Neutrophil (primary cell): Measurements from ENCODE around the gene NSRP1.
"Not testable (repeated sequence)": the region's sequence is repeated elsewhere in the genome, so short reads cannot be mapped to it uniquely, and the experiment has no call there.

Experiments
- H3K27ac ChIP-seq: fragments of 200-600 bp; sonication (generic); 2 replicates; pipeline ENCODE4 v1.5.1; 2016; ENCODE audit warnings: mild to moderate bottlenecking, moderate library complexity
- H3K27me3 ChIP-seq: fragments of 200-600 bp; sonication (generic); 2 replicates; pipeline ENCODE4 v1.6.0; 2016; ENCODE audit warnings: mild to moderate bottlenecking
- H3K36me3 ChIP-seq: fragments of 200-600 bp; sonication (generic); 2 replicates; pipeline ENCODE4 v1.5.1; 2017
- H3K4me1 ChIP-seq, 2 experiments: fragments of 200-600 bp in 1 of 2; sonication (generic) in 1 of 2; 1 replicate in 1 of 2; 2 replicates in 1 of 2; pipeline versions ENCODE4 v1.5.1 to v1.6.1; 2013 to 2016; ENCODE audit warnings: low read depth in 1 of 2, low read length in 1 of 2, mild to moderate bottlenecking in 1 of 2, moderate library complexity in 1 of 2; ENCODE audit not compliant: control insufficient read depth in 1 of 2, insufficient read depth in 1 of 2
- H3K4me3 ChIP-seq, 2 experiments: fragments of 200-600 bp in 1 of 2; sonication (generic) in 1 of 2; 1 replicate in 1 of 2; 2 replicates in 1 of 2; pipeline ENCODE4 v1.5.1; 2013 to 2016; ENCODE audit warnings: low read depth in 1 of 2, low read length in 1 of 2, mild to moderate bottlenecking in 1 of 2, moderate library complexity in 1 of 2
- H3K9me3 ChIP-seq: fragments of 200-600 bp; sonication (generic); 2 replicates; pipeline ENCODE4 v1.5.1; 2016
- TF ChIP-seq, protein P1 (sequence below): fragments of 200-600 bp; sonication (generic); IDR thresholded peaks from 2 replicates; pipeline ENCODE4 v1.5.1; 2016; ENCODE audit warnings: antibody characterized with exemption

The NSRP1 gene

DNA sequence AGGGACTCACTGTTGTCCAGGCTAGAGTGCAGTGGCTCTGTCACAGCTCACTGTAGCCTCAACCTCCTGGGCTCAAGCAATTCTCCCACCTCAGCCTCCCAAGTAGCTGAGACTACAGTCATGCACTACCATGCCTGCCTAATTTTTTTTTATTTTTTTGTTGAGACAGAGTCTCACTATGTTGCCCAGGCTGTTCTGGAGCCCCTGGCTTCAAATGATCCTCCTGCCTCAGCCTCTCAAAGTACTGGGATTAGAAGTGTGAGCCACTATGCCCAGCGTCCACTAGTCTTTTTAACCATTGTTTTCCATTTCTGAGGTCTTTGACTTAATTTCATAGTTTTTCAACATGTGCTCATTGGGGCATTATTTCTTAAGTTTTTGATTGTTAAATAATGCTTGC lies 13.5 kb downstream of the NSRP1 start:
- H3K9me3 ChIP-seq: no peaks in the 10 kb centered on the region
- no peak overlapping the region for H3K27ac ChIP-seq
- H3K36me3 ChIP-seq: peaks cover 17% of the 10 kb centered on the region
- no peak overlapping the region for H3K4me3 ChIP-seq
- H3K27me3 ChIP-seq: no peaks in the 10 kb centered on the region
- TF ChIP-seq, protein P1, sequence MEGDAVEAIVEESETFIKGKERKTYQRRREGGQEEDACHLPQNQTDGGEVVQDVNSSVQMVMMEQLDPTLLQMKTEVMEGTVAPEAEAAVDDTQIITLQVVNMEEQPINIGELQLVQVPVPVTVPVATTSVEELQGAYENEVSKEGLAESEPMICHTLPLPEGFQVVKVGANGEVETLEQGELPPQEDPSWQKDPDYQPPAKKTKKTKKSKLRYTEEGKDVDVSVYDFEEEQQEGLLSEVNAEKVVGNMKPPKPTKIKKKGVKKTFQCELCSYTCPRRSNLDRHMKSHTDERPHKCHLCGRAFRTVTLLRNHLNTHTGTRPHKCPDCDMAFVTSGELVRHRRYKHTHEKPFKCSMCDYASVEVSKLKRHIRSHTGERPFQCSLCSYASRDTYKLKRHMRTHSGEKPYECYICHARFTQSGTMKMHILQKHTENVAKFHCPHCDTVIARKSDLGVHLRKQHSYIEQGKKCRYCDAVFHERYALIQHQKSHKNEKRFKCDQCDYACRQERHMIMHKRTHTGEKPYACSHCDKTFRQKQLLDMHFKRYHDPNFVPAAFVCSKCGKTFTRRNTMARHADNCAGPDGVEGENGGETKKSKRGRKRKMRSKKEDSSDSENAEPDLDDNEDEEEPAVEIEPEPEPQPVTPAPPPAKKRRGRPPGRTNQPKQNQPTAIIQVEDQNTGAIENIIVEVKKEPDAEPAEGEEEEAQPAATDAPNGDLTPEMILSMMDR: no peak
- H3K4me1 ChIP-seq: no peaks in the 10 kb centered on the region

DNA sequence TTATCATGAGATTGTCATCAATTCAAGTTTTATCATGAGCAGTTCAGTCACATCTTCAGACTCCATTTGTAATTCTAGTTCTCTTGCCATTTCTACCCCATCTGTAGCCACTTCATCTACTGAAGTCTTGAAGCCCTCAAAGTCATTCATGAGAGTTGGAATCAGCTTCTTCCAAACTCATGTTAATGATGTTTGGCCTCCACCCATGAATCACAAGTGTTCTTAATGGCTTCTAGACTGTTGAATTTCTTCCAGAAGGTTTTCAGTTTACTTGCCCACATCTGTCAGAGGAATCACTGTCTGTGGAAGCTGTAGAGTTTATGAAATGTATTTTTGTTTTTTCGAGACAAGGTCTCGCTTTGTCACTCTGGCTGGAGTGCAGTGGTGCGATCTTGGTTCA lies 16.0 kb downstream of the NSRP1 start:
- H3K4me1 ChIP-seq: no peaks in the 10 kb centered on the region
- no peaks in the 10 kb centered on the region for H3K27me3 ChIP-seq
- TF ChIP-seq, protein P1: no peak
- H3K4me3 ChIP-seq: no peak overlapping the region
- H3K36me3 ChIP-seq: peaks cover 23% of the 10 kb centered on the region
- H3K9me3 ChIP-seq: no peaks in the 10 kb centered on the region
- no peak overlapping the region for H3K27ac ChIP-seq

DNA sequence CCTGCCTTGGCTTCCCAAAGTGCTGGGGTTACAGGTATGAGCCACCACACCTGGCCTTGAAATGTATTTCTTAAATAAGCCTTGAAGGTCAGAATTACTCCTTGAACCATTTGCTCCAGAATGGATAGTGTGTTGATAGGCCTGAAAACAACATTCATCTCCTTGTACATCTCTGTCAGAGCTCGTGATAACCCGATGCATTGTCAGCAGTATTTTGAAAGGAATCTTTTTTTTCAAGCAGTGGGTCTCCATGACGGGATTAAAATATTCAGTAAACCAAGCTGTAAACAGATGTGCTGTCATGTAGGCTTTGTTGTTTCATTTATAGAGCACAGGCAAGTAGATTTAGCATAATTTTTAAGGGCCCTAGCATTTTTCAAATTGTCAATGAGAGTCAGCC lies 16.6 kb downstream of the NSRP1 start:
- no peak overlapping the region for H3K4me3 ChIP-seq
- H3K4me1 ChIP-seq: no peaks in the 10 kb centered on the region
- H3K27me3 ChIP-seq: no peaks in the 10 kb centered on the region
- H3K36me3 ChIP-seq: peaks cover 23% of the 10 kb centered on the region
- no peak overlapping the region for H3K27ac ChIP-seq
- TF ChIP-seq, protein P1: no peak
- no peaks in the 10 kb centered on the region for H3K9me3 ChIP-seq

DNA sequence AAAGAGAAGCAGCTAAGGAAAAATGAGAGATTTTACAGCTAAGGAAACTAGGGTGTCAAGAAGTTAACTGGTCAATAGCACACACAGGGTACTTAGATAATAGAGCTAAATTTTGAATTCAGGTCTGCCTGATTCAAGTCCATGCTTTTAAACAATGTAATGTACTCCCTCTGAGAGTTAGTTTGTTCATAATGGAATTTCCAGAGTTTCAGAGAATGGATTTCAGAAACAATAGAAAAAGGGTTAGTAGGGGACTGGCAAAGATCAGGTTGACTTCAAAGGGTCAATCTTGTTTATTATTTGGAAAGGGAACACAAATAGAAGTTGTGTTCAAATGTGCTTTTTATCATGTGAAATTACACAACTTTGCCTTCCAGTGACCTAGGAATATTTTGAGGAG lies 17.9 kb downstream of the NSRP1 start:
- Histone ChIP-seq H3K36me3 (peaks cover 19% of the 10 kb centered on the region), H3K27ac (no peak overlapping the region), H3K27me3 (no peaks in the 10 kb centered on the region), H3K4me3 (no peak overlapping the region), H3K9me3 (no peaks in the 10 kb centered on the region), H3K4me1 (no peaks in the 10 kb centered on the region)
- TF ChIP-seq, protein P1: no peak

DNA sequence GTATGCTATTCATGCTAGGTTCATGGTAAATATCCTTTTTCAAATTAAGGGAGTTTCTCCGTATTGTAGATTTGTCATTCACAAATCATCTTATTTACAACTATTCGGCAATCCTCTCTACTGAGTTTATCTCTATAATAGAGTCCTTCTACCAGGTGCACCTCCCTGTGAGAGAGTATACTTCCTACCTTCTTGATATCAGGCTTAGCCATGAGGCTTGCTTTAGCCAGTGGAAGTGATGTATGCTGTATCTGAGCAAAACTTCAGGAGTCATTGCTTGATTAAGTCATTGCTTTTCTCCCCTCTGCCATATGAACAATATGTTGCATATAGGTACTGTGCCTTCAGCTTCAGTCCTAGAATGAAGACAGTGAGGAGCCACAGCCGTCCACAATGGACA lies 20.5 kb downstream of the NSRP1 start:
- H3K4me3 ChIP-seq: no peak overlapping the region
- TF ChIP-seq, protein P1: no peak
- H3K36me3 ChIP-seq: peaks cover 19% of the 10 kb centered on the region
- no peak overlapping the region for H3K27ac ChIP-seq
- H3K4me1 ChIP-seq: no peaks in the 10 kb centered on the region
- H3K27me3 ChIP-seq: no peaks in the 10 kb centered on the region
- no peaks in the 10 kb centered on the region for H3K9me3 ChIP-seq

DNA sequence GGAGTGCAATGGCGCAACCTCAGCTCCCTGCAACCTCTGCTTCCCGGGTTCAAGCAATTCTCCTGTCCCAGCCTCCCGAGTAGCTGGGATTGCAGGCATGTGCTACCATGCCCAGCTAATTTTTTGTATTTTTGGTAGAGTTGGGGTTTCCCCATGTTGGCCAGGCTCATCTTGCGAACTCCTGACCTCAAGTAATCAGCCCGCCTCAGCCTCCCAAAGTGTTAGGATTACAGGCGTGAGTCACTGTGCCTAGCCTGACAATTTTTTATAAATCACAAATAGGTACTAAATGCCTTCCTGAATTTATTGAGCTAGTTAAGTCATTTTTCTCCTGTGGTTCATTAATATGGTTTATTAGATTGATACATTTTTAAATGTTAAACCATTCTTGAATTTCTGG lies 31.2 kb downstream of the NSRP1 start:
- not testable (repeated sequence) for H3K9me3 ChIP-seq, H3K27ac ChIP-seq, H3K36me3 ChIP-seq, H3K4me3 ChIP-seq, H3K4me1 ChIP-seq, H3K27me3 ChIP-seq
